Measurements from ENCODE around the gene RFTN1.

The RFTN1 gene

DNA sequence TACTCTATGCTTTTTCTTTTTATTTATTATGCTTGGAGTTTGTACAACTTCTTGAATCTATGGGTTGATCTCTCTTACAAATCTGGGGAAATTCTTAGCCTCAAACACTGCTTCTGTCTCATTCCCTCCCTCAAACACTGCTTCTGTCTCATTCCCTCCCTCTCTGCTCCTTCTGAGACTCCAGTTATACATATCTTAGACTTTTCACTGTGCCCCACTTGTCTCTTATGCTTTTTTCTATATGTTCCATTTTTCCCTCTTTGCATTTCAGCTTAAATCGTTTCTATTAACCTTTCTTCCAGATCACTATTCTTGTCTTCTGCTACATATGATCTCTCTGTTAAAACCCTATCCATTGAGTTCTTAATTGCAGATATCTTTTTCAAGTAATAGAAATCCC is 50.4 kb downstream of the RFTN1 start:
- no peak for DNase-seq

DNA sequence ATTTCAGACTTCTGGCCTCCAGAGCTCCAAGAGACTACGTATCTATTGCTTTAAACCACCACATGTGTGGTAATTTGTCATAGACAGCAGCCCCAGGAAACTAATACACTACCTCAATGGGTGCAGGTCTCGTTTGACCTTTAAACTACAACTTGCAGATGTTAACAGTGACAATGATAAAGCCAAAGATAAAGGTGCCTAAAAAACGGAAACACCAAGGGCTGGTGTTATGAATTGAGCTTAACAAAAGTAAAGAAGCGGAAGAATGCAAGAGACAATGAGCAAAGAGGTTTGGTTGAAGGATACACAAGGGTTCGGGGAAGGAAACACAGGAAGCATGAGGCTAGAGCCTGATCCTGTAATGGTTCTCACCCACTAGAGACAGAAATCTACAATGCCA is 50.8 kb downstream of the RFTN1 start:
- peak; percentile 30 for DNase-seq

DNA sequence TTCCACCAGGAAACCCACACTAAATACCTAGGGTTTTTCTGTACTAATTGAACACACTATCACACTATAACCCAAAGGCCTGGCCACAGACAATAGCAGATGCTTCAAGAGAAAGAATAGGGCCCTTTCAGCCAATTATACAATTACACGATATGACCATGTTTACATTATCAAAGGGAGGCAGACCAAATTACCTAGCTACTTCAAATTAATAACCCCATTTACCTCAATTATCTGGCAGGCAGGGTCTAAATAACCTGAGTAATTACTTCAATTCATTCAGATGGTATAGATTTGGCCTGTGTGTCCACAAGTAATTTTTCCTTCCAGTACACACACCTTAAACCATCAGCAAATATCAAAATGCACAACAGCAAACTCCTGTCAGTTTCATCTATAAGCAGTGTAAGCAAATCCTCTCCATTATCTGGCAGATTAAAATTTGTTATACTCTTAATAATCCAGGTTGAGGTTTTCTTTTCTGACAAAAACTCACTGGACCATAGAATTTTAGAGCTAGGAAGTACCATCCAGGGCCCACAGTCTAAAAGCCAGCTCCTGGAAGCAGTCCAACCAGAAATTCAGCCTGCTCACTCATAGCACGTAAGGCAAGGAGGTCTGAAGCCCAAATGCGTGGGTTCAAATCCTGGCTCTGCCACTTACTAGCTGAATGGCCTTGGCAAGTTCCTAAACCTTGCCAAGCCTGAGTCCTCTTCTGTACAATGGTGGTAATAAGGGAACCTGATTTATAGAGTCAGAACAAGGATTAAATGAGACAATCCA is 51.8 kb downstream of the RFTN1 start:
- DNase-seq: no peak

DNA sequence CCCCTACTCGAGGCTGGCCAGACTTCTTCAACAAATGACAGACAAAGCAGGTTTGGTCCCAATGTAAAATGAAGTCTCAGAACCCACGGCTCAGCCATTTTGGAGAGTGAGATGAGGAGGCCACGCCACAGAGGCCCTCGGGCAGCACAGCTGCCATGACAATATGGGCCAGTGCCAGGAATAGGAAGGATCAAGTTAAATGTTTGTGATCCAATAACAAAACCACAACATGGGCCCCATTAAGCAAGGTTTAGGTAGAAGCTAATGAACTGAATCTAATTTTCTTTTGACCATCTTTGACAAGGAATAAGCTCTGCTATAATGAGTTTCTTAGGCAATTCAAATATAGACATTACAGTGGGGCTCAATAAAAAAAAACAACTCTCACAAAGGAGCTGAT is 52.6 kb downstream of the RFTN1 start:
- no peak for DNase-seq

DNA sequence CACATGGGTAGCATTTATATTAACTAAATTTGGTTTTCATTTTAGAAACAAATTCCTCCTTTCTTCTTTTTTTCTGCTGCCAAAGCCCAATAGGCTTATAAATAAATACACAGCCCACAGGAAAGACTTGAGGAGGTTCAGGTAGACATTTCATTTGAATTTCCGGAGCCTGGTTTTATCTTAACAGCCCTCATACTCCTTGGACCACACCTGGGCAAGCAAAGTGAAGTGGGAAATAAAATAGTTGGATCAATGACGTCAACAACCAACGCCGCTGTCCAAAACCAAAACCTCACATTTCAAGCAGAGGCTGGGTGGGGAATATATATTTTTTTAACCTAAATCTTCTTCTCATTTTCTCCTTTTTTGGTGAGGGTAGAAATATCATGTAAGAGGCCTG is 53.2 kb downstream of the RFTN1 start:
- no peak for DNase-seq

DNA sequence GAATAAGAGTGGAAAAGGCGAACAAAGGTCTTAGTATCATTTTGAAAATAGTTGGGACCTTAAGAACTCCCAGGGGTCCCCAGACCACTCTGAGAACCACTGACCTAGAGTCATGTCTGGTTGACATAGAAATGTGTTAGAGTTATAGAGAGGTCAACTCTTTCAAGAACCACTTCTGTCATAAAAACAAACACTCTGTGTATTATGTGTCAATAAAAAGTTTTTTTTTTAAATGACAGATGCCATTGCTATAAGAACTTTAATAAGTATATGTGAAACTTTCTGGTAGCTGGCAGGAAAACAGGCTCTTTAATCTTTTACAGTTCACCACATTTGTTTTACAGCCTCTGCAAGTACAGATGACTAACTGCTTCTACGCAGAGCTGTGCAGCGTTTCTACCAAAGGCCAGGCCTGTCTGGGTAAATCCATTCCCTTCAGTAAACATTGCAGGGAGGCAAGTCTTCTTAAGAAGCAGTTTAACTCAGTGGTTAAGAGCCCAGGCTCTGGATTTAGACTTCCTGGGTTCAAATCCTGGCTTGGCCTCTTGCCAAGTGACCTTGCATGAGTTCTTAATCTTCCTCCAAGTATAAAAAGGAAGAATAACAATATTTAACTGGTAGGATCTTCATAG is 56.6 kb downstream of the RFTN1 start:
- no peak for DNase-seq

DNA sequence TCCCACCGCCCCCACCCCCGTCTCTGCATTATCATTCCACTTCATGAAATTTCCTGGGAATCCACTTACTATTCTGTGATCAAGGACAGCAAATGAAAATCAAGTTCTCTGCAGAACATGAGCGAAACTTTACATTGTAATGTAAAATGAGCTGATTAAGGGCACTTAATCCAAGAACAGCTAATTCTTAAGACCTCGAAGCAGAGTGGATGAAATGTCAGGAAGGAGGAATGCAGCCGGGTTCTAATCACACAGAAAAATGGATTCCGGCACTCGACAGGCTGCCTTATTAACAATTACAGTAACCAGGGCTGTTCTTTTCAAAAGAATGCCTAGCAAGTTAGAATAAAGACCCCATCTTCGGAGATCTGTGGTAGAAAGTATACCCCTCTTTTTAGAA is 57.5 kb downstream of the RFTN1 start:
- DNase-seq: no peak

DNA sequence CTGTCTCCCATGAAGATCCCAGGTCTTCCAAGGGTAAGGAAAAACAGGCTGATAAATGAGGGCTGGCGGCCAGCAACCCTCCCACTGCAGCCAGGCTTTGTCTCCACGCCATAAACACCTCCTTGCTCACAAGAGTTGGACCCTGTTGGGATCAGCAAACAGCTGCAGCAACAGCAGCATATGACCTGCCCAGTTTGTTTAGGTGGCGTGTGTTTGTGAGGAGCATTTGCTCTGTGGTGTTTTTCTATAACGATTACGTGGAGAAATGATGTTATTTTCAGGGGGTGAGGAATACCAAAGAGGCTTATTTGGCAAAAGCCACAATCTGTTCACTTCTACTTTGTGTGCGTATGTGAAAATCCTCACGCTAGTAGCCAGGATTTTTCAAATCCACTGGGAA is 58.5 kb downstream of the RFTN1 start:
- DNase-seq: no peak

DNA sequence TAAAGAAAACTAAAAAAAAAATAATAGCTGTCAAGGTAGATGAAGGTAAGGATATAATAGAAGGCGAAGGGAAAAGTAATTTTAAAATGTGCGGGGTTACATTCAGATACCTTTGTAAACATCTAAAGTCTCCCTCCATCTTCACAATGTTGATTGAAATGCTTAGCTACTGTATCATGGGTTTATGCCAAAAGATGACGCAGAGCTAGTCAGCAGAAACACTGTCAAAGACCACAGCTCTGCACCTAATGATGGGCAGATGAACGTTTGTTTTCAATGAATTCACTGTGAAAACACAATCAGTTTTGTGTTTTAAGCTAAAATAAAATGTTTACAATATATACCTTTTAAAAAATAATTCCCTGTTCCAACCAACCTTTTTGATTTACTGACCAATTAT is 61.2 kb downstream of the RFTN1 start:
- DNase-seq: no peak

DNA sequence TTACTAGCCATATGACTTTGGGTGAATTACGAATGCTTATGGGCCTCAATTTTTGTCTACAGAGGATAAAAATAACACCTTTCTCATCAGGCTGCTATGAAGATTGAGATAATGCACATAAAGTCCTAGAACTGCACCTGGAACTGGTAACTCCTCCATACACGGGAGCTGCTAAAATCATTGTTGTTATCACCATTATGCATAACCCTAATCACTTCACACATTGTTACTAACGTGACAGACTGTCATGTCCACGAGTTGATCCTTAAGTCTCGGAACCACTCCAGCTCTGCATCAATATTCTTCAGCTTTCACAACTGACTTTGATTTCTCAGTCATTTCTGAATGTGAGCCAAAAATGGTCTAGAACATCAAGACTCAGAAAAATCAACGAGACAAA is 64.1 kb downstream of the RFTN1 start:
- no peak for DNase-seq

DNA sequence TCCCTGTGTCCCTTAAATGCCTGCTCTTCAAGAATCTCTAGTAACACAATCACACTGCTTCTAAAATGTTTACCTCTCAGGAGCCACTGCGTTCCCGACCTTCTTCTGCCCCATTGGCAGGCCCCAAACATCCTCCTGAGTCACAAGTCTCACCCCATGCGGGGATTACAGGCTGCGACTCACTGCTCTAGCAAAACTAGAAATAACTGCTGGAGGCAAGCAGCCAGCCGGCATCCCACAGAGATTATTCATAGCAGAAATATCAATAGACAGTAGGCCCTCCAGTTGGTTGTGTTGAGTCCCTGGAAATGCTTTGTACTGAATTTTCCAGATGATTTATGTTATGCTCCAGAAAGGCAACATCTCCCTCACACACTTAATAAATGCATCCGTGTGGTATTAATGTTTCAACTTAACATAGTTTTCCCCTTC is 64.8 kb downstream of the RFTN1 start:
- DNase-seq: peak; percentile 41

DNA sequence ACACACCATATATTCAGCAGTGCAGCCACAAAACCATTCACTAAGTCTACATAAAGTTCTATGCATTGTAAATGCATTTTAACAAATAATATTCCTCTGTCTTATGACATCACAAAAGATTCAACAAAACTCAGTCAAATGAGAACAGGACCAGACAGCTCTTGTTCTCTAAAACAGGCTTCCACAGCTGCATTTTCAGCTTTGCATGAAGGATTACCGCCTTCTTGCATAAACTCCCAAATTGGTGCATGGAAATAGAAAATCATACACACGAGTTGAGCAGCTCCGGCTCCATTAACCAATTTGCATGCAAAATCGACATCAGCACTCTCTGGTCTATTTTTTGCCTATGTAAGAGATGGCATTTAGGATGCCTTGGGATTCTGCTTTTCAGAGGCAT is 66.4 kb downstream of the RFTN1 start:
- no peak for DNase-seq

DNA sequence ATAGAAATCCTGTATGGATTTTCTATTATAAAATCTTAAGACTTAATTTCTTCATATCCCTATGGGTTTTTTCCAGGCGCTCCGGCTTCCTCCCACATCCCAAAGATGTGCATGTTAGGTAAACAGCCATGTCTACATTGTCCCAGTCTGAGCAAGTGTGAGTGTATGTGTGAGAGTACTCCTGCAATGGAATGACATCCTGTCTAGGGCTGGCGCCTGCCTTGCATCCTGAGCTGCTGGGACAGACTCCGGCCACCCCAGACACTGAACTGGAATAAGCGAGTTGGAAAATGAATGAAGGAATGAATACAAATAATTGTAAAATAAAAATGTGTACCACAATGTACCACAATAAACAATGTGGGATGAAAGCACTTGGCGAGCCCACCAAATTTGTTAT is 69.2 kb downstream of the RFTN1 start:
- DNase-seq: no peak

DNA sequence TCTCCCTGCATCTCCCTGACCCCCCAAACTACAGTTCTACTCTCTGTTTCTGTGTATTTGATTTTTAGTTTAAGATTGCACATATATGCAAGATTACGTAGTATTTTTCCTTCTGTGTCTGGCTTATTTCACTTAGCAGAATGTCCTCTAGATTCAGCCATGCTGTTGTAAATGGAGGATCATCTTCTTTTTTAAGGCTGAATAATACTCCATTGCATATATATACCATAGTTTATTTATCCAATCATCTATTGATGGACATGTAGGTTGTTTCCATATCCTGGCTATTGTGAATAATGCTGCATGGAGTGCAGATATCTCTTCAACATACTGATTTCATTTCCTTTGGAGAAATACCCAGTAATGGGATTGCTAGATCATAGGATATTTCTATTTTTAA is 70.8 kb downstream of the RFTN1 start:
- DNase-seq: no peak

DNA sequence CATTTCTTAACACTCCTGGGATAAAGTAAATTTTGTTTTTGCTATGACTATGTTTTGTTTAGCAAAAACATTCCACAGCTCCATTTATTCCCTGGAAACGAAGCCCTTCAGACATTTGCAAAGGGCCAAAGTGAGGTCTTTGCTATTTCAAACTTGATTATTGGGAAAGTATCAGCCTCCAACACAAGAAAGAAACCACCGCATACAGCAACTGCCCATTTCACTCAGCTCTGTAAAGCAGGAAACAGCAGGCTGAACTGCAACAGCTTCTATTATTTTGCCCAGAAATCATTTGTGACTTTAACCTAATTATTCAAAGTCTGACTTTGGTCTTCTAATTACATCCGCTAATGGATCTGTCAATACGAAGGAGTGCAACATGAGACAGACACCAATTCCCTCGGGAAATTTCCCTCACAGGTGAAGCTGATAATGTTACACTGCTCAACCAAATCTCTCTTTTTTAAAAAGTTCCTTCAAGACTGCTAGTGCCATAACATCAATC is 72.1 kb downstream of the RFTN1 start:
- no peak for DNase-seq

DNA sequence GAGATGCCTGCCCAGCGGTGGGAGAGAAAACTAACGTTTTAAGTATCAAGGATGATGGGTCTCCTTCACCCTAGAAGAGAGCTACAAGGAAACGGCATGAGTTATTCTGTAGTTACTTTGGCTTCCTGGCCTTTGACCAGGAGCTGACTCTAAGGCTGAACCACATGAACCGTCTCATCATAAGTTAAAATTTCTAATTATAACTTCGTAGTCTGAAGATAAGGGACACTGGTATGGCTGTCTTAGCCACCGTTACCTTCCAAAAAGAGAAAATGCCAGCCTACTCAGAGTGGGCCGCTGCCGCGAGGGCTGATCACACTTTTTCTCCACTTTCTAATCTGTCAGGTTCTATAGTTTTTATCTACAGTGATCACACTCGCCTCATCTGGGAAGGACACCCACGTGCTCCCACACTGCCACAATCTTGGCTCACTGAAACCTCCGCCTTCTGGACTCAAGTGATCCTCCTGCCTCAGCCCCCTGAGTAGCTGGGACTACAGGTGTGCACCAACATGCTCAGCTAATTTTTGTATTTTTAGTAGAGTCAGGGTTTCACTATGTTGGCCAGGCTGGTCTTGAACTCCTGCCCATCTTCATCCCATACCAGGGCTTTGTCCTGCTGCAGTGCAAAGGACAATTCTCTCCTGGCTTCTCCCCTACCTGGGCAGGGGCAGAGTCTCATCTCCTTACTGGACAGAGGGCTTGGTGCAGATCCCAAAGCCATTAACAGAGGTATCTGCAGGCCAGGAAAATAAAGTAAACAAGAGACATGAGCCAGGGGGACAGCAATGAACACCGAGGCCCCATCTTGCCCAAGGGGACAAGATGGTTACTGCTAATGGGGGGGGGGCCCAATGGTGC is 73.4 kb downstream of the RFTN1 start:
- no peak for DNase-seq

DNA sequence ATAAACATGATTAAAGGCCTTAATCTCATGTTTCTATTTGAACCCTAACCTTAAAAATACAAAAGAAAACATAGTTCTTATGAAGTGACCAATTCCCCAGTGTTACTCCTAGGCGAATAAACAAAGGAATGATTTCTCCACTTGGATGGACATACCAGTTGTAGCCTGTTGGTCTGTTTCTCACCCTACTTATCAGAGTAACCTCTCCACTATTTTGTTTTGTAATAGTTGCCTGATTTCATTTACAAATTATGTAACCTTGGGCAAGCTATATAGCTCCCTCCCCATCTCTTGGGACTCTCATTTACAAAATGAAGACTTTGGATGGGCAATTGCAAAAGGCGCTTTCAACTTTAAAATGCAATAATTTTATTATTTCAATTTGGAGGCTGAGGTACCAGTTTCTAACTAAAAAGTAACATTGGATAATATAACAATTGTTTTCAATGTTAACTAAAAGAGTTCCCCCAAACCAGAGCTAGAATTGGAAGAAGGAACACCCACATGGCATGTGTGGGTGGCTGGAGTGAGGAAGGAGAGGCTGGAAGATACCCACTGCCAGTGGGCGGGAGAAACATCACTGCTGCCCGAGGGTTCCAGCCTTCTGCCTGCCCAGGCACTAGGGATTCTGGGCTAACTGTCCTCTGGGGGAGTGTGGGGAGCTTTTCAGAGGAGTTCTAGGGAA is 74.2 kb downstream of the RFTN1 start:
- DNase-seq: no peak

DNA sequence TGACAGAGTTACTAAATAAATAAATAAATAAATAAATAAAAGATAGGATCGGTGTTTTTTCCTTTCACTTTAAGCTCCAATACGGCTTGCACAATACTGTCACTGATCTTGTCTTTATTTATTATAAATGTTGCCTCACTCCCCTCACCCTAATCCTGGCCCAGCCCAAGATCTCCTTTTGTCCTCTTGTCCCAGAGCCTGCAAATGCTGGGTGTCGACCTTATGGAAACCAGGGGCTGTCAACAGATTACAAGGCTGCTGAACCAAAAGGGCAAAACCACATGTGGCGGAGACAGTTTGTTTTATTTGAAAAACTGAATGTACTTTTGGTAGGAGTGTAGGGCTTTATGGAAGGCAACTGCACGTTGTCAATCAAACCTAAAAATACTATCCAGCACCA is 75.9 kb downstream of the RFTN1 start:
- no peak for DNase-seq

DNA sequence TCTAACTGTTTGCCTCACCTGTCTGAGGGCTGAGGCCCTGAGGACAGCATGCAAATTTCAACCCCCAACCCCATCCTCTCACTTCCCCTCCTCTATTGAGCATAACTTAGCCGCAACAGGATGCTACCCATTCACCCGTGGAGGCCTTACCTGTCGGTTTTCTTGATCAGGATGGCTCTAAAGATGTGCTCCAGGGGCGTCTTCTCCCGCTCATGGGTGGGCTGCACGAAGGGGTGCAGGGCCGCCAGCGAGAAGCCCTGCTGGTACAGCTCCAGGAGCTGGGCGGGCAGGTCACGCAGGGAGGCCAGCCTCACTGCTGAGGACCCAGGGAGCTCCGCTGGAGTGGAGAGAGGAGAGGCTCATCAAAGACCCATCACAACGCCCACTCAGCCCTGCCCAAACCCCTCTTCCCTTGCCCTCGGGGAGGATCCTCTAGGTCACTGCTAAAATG is 79.8 kb downstream of the RFTN1 start:
- DNase-seq: no peak

DNA sequence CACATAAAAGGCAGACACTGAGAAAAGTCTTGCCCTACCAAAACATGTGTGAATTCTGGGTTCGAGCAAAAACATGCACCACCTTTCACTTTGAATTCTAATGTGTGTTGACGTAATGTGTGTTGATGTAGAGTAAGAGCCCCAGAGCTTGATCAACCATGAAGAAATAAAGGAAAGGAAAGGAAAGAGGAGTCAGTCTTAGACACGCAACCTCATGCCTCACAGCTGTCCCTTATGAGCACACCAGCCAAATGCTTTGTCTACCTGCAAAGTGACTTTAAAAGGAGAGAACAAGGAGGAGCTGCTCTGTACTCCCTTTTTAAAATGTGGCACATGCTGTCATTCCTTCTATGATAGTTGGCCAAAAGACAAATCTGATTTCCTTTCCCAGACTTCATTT is 80.8 kb downstream of the RFTN1 start:
- DNase-seq: no peak

DNA sequence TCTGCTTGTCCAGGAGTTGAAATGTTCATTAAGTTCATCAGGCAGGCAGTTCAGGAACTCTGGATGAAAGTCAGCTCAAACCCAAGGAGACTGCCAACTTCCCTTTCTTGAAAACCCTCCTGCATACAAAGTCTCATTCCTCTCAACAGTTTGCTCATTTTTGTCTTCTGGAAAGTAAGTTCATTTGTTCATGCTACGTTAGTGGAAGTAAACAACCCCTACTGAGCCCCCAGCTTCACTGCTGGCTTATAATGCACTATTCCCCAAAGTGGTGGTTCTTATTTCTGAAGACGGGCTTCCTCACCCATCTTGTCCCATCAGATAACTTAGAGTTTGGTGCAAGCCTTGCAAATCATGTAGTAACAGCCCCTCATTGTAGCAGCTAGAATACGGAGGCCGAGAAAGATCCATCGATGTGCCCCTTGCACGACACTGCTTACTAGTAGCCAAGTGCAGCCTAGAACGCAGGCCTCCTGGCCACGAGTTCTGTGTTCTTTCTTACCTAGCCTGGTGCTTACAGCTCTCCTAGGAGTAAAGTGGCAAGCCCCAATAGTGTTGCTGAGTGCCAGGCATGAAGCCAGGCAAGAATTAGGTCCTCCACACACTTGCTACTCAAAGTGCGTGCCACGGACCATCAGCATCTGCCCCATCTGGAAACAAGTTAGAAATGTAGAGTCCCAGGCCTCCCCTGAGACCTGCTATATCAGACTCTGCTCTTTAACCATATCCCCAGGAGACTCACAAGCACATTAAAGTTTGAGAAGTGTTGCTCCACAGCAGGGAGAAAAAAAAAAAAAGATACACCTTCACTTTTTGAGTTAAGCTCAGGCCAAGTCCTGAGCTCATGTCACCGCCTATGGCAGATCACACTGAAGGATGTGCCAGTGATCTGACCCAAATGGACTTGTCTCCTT is 82.5 kb downstream of the RFTN1 start:
- no peak for DNase-seq

DNA sequence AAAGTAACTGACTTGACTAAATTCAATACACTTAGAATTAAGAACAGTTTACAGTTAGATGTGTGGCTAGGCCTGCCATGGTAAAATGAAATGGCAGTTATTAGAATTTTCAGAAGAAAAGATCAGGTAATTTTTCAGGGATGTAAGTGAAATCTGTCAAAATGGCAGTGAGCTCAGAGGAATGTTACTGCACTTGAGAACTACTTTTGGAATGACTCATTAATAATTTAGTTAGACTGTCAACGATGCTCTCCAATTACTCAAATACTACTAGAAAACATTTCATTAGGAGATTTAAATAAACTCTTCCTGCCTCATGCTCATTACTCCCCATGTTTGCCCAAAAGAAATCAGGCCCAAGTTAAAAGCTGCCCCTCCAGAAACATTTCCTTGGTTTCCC is 84.4 kb downstream of the RFTN1 start:
- DNase-seq: no peak
